ENCODE results near the gene MOV10.
A peak's percentile ranks its signal among the peaks of the same experiment; 100 is the strongest.

MOV10 gene

GRCh38 chr1:112673592-112674439 is 643 bp upstream of the MOV10 start:
- peak; percentile 18 for DNase-seq (ENCODE audit: low spot score)

GRCh38 chr1:112674986-112675727 is 698 bp downstream of the MOV10 start:
- DNase-seq (ENCODE audit: low spot score) = peak; percentile 32

- no peak for DNase-seq (ENCODE audit: low spot score)
Measured at GRCh38 chr1:112675728-112676381, 1.4 kb downstream of the MOV10 start.

GRCh38 chr1:112676543-112676942 is 2.1 kb downstream of the MOV10 start:
- no peak for DNase-seq (ENCODE audit: low spot score)

GRCh38 chr1:112677501-112677900 is 3.0 kb downstream of the MOV10 start:
- DNase-seq (ENCODE audit: low spot score) = no peak

GRCh38 chr1:112678605-112679004 is 4.1 kb downstream of the MOV10 start:
- no peak for DNase-seq (ENCODE audit: low spot score)

- no peak for DNase-seq (ENCODE audit: low spot score)
Measured at GRCh38 chr1:112685913-112686312, 11.5 kb downstream of the MOV10 start.

GRCh38 chr1:112686417-112686816 is 12.0 kb downstream of the MOV10 start:
- DNase-seq (ENCODE audit: low spot score) = no peak

- no peak for DNase-seq (ENCODE audit: low spot score)
Measured at GRCh38 chr1:112686835-112687234, 12.4 kb downstream of the MOV10 start.

GRCh38 chr1:112687361-112687760 is 12.9 kb downstream of the MOV10 start:
- DNase-seq (ENCODE audit: low spot score) = no peak

GRCh38 chr1:112687785-112688496 is 13.5 kb downstream of the MOV10 start:
- DNase-seq (ENCODE audit: low spot score) = no peak

- no peak for DNase-seq (ENCODE audit: low spot score)
Measured at GRCh38 chr1:112688781-112689193, 14.3 kb downstream of the MOV10 start.

GRCh38 chr1:112689196-112689841 is 14.9 kb downstream of the MOV10 start:
- DNase-seq (ENCODE audit: low spot score) = no peak

- no peak for DNase-seq (ENCODE audit: low spot score)
Measured at GRCh38 chr1:112689842-112690237, 15.4 kb downstream of the MOV10 start.

- no peak for DNase-seq (ENCODE audit: low spot score)
Measured at GRCh38 chr1:112692681-112693080, 18.2 kb downstream of the MOV10 start.

- DNase-seq (ENCODE audit: low spot score) = no peak
Measured at GRCh38 chr1:112693821-112694220, 19.4 kb downstream of the MOV10 start.

- no peak for DNase-seq (ENCODE audit: low spot score)
Measured at GRCh38 chr1:112694363-112694929, 20.0 kb downstream of the MOV10 start.

GRCh38 chr1:112695276-112695675 is 20.8 kb downstream of the MOV10 start:
- no peak for DNase-seq (ENCODE audit: low spot score)

- no peak for DNase-seq (ENCODE audit: low spot score)
Measured at GRCh38 chr1:112696578-112697314, 22.3 kb downstream of the MOV10 start.

- no peak for DNase-seq (ENCODE audit: low spot score)
Measured at GRCh38 chr1:112697781-112698201, 23.3 kb downstream of the MOV10 start.

All from putamen (tissue), 1 donor.